Nephron progenitor cell (in vitro differentiated cells): ENCODE measurements around the gene SLC25A33.
"Not testable (repeated sequence)": the region's sequence is repeated elsewhere in the genome, so short reads cannot be mapped to it uniquely, and the experiment has no call there.

Experiments used
- DNase-seq: peaks from one replicate; pipeline ENCODE4 v3.0.0; 2021
- H3K27ac Mint-ChIP-seq: 2 replicates; pipeline ENCODE4 v1.8.0; 2021; ENCODE audit warnings: mild to moderate bottlenecking, moderate library complexity, mixed read lengths
- H3K27me3 Mint-ChIP-seq: 2 replicates; pipeline ENCODE4 v1.8.0; 2021; ENCODE audit warnings: mild to moderate bottlenecking, low read depth, mixed read lengths; ENCODE audit not compliant: poor library complexity
- H3K36me3 Mint-ChIP-seq: 2 replicates; pipeline ENCODE4 v1.8.0; 2021; ENCODE audit warnings: low read depth, mixed read lengths
- H3K4me1 Mint-ChIP-seq: 2 replicates; pipeline ENCODE4 v1.8.0; 2021; ENCODE audit warnings: mixed read lengths
- H3K4me3 Mint-ChIP-seq: 2 replicates; pipeline ENCODE4 v1.8.0; 2021; ENCODE audit warnings: mild to moderate bottlenecking, moderate library complexity, mixed read lengths
- H3K9me3 Mint-ChIP-seq: 2 replicates; pipeline ENCODE4 v1.8.0; 2021; ENCODE audit warnings: mild to moderate bottlenecking, moderate library complexity, mixed read lengths
- CTCF ChIP-seq: fragments of 200-600 bp; sonication (generic); IDR thresholded peaks from 2 replicates; pipeline ENCODE4 v1.5.0; 2021; ENCODE audit warnings: antibody characterized with exemption

Gene SLC25A33

GRCh38 chr1:9500756-9501754 is 38.2 kb upstream of the SLC25A33 start:
- no peak for TF ChIP-seq CTCF
- no peak for DNase-seq
- no peaks in the 10 kb centered on the region for H3K4me1 Mint-ChIP-seq
- H3K36me3 Mint-ChIP-seq, result no peaks in the 10 kb centered on the region
- H3K9me3 Mint-ChIP-seq, result peaks cover 17% of the 10 kb centered on the region
- peaks cover 4% of the 10 kb centered on the region for H3K27me3 Mint-ChIP-seq
- H3K4me3 Mint-ChIP-seq, result no peak overlapping the region
- no peak overlapping the region for H3K27ac Mint-ChIP-seq

- Mint-ChIP-seq H3K36me3 (no peaks in the 10 kb centered on the region), H3K4me3 (no peak overlapping the region), H3K27ac (no peak overlapping the region), H3K4me1 (no peaks in the 10 kb centered on the region), H3K9me3 (peaks cover 17% of the 10 kb centered on the region), H3K27me3 (peaks cover 4% of the 10 kb centered on the region)
- no peak for DNase-seq
- no peak for TF ChIP-seq CTCF
Measured at GRCh38 chr1:9503001-9503675, 36.1 kb upstream of the SLC25A33 start.

- H3K9me3 Mint-ChIP-seq, result peaks cover 2% of the 10 kb centered on the region
- H3K27ac Mint-ChIP-seq, result no peak overlapping the region
- no peak for DNase-seq
- peaks cover 2% of the 10 kb centered on the region for H3K4me1 Mint-ChIP-seq
- H3K4me3 Mint-ChIP-seq, result no peak overlapping the region
- TF ChIP-seq CTCF, result no peak
- H3K27me3 Mint-ChIP-seq, result peaks cover 6% of the 10 kb centered on the region
- H3K36me3 Mint-ChIP-seq, result no peaks in the 10 kb centered on the region
Measured at GRCh38 chr1:9505143-9505542, 34.1 kb upstream of the SLC25A33 start.

GRCh38 chr1:9506901-9507300 is 32.4 kb upstream of the SLC25A33 start:
- Mint-ChIP-seq H3K4me1 (peaks cover 14% of the 10 kb centered on the region), H3K36me3 (no peaks in the 10 kb centered on the region), H3K4me3 (no peak overlapping the region), H3K27ac (no peak overlapping the region), H3K9me3 (no peaks in the 10 kb centered on the region), H3K27me3 (peaks cover 9% of the 10 kb centered on the region)
- no peak for DNase-seq
- TF ChIP-seq CTCF, result no peak

- no peak for TF ChIP-seq CTCF
- H3K36me3 Mint-ChIP-seq, result no peaks in the 10 kb centered on the region
- H3K4me3 Mint-ChIP-seq, result no peak overlapping the region
- H3K27ac Mint-ChIP-seq, result no peak overlapping the region
- peaks cover 4% of the 10 kb centered on the region for H3K9me3 Mint-ChIP-seq
- H3K4me1 Mint-ChIP-seq, result peaks cover 14% of the 10 kb centered on the region
- no peak for DNase-seq
- peaks cover 6% of the 10 kb centered on the region for H3K27me3 Mint-ChIP-seq
Measured at GRCh38 chr1:9510130-9510529, 29.1 kb upstream of the SLC25A33 start.

GRCh38 chr1:9515550-9515949 is 23.7 kb upstream of the SLC25A33 start:
- Mint-ChIP-seq H3K27ac (peak overlapping the region; percentile 42), H3K4me1 (peaks cover 33% of the 10 kb centered on the region)
- not testable (repeated sequence) for H3K36me3 Mint-ChIP-seq, H3K27me3 Mint-ChIP-seq, H3K4me3 Mint-ChIP-seq, DNase-seq, H3K9me3 Mint-ChIP-seq
